ENCODE data around the gene ASPDH. TPM values are rescaled to one million over a fixed set of nuclear protein-coding genes. Genes with fewer than 3 reads are reported as not detected.
A peak's percentile ranks its signal among the peaks of the same experiment; 100 is the strongest.

The ASPDH gene
- polyA plus RNA-seq, 2 of the 4 experiments (the other 2 are of a cell fraction): not detected

- peak overlapping the region; percentile 91 to 92; a peak in 4 of 6 replicates for H3K27ac ChIP-seq
- no peak for TF ChIP-seq HMGXB4 (CRISPR knock-in tag; IDR thresholded peaks at IDR 0.05; ENCODE audit: borderline replicate concordance)
- no peak for TF ChIP-seq MAX (IDR thresholded peaks at IDR 0.05)
- TF ChIP-seq HDAC2 (IDR thresholded peaks at IDR 0.05): no peak
- no peak for TF ChIP-seq CTCF (IDR thresholded peaks at IDR 0.05)
- TF ChIP-seq POLR2A (IDR thresholded peaks at IDR 0.05; ENCODE audit: low read length): no peak
- TF ChIP-seq TFCP2L1 (CRISPR knock-in tag; IDR thresholded peaks at IDR 0.05): no peak
- TF ChIP-seq FOSL2 (IDR thresholded peaks at IDR 0.05): no peak
- TF ChIP-seq FOSL2 (CRISPR knock-in tag; IDR thresholded peaks at IDR 0.05): no peak
- TF ChIP-seq PHF8 (IDR thresholded peaks at IDR 0.05; ENCODE audit: borderline replicate concordance, low read depth): no peak
- no peak for TF ChIP-seq BHLHE40 (IDR thresholded peaks at IDR 0.05; ENCODE audit: low read depth, low read length)
- no peak for TF ChIP-seq EHF (CRISPR knock-in tag; IDR thresholded peaks at IDR 0.05)
- no peak for TF ChIP-seq ZNF302 (CRISPR knock-in tag; IDR thresholded peaks at IDR 0.05)
- TF ChIP-seq HOXB5 (CRISPR knock-in tag; IDR thresholded peaks at IDR 0.05): no peak
- TF ChIP-seq FOSB (CRISPR knock-in tag; IDR thresholded peaks at IDR 0.05): no peak
- no peak for TF ChIP-seq PBX3 (IDR thresholded peaks at IDR 0.05)
- ATAC-seq: no peak
- no peak for DNase-seq (ENCODE audit: low read depth in 1 of 2, low spot score in 1 of 2)
- H3K9me3 ChIP-seq: no peaks in the 10 kb centered on the region
- WGBS (ENCODE audit: missing lambda C conversion rate): 92% methylated on average over 35 of the region's 36 CpGs
- H3K4me2 ChIP-seq: peak overlapping the region; percentile 80
- ChIA-PET CTCF (interaction anchor here (0.8 to 4.3 kb wide), 7 partner anchors 21 to 212 kb away, joined by 3 to 28 read pairs (median 3); no protein-coding TSS in a partner anchor), POLR2A (interaction anchor here (0.5 to 1.2 kb wide), 2 partner anchors 146 to 292 kb away, joined by 3 read pairs; no protein-coding TSS in a partner anchor)
- peak overlapping the region; percentile 76 for H3K4me3 ChIP-seq
- peaks cover 21% of the 10 kb centered on the region; the same call in 2 of the 3 replicates for H3K4me1 ChIP-seq
- no peak for FAIRE-seq
Measured at GRCh38 chr19:50512112-50512998, 1.4 kb downstream of the ASPDH start.

- ATAC-seq: peak; percentile 80 to 94
- Histone ChIP-seq H3K4me3 (peak within 1 kb of the TSS; percentile 76), H3K27ac (peak within 1 kb of the TSS; percentile 91 to 92), H3K9me3 (no peaks in the 10 kb centered on the region), H3K4me2 (peak within 1 kb of the TSS; percentile 94), H3K4me1 (peaks cover 12% of the 10 kb centered on the region; the same call in 2 of the 3 replicates)
- DNase-seq (ENCODE audit: low read depth in 1 of 2, low spot score in 1 of 2): peak; percentile 99 to 100
- 6% methylated on average over 39 of the region's 69 CpGs for WGBS (ENCODE audit: missing lambda C conversion rate)
- ChIA-PET CTCF (interaction anchor here (0.8 to 4.3 kb wide), 8 partner anchors 14 to 213 kb away, joined by 3 to 28 read pairs (median 3); no protein-coding TSS in a partner anchor), POLR2A (interaction anchor here (0.6 to 1.2 kb wide), 11 partner anchors 9 to 293 kb away, joined by 3 to 5 read pairs (median 3); partner anchors contain the start of genes KCNC3 and NR1H2)
- peak; percentile 36 for FAIRE-seq
- TF ChIP-seq MAX (IDR thresholded peaks at IDR 0.05) (peak; percentile 97), ESRRA (IDR thresholded peaks at IDR 0.05; ENCODE audit: borderline replicate concordance, low read length) (peak; percentile 66; the same call in 1 of the 2 replicates), PBX3 (IDR thresholded peaks at IDR 0.05) (peak; percentile 54; the same call in 1 of the 2 replicates), E2F6 (IDR thresholded peaks at IDR 0.05; ENCODE audit: borderline replicate concordance, low read depth) (0 out of 2 replicates have a peak, but pooled peaks have one; percentile 73), KDM5A (IDR thresholded peaks at IDR 0.05) (no peak), USF2 (IDR thresholded peaks at IDR 0.05) (peak; percentile 71), EP300 (IDR thresholded peaks at IDR 0.05) (no peak), MAFK (IDR thresholded peaks at IDR 0.05; ENCODE audit: partially characterized antibody) (peak; percentile 85), CHD2 (IDR thresholded peaks at IDR 0.05; ENCODE audit: low read length, partially characterized antibody) (peak; percentile 97), MYC (IDR thresholded peaks at IDR 0.05; ENCODE audit: borderline replicate concordance, low read length) (peak; percentile 98), FOSL2 (IDR thresholded peaks at IDR 0.05) (no peak), FOSL2 (CRISPR knock-in tag; IDR thresholded peaks at IDR 0.05) (peak; percentile 74; the same call in 1 of the 2 replicates), POLR2A (IDR thresholded peaks at IDR 0.05; ENCODE audit: low read length) (peak; percentile 65), CEBPB (IDR thresholded peaks at IDR 0.05) (peak in 1 of 2 experiments; percentile 38; a peak in 1 of 4 replicates)
Measured at GRCh38 chr19:50511069-50511822, 2.5 kb downstream of the ASPDH start, which contains the start of gene JOSD2. Gene JOSD2 (minus strand): TSS chr19:50511191. CDS start chr19:50510431, 760 bp downstream.

Measured in A549 (cell line).